ENCODE data around the gene UBE2QL1.

Gene UBE2QL1

DNA sequence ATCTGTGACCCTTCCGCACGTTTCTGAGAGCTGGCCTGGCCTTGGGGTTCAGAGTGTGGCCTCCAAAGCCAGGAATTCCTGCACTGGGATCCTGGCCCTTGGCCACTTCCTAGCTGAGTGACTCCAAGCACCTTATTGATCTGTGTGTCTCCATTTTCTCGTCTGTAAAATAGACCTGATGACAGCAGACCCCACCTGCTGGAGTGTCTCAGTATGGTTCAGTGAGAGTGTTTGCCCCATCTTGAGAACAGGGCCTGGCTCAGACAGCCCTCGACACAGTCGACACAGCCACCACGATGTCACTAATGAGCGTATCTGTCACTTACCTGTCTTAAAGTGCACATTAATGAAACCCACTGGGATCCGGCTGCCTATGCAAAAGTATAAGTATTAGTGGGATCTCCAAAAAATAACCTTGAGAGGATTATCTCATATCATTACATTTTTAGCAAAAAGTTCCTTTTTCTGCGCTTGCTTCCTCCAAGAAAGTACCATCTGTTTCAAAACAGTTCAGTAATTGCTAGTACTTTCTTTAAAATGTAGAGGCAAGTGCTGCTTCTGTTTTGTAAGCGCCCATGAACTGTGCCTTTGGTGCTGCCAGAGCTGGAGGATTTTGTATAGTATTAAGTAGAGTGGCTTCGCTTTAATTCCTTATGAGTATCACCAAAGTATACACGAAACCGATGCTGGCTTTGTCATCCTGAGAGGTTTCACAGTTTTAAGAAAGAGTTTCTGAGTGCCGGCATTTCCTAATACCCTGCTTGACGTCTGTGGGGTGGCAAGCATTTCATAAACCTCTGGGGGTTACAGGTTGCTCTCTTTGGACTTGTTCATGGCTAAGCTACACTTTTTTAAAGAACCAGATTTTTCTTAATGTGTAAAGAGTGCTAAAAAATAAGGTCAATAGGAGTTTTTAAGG, 31.7 kb downstream of the UBE2QL1 start:
- no peak for DNase-seq

GRCh38 chr5:6482735-6483134, 34.1 kb downstream of the UBE2QL1 start:
- no peak for DNase-seq

DNA sequence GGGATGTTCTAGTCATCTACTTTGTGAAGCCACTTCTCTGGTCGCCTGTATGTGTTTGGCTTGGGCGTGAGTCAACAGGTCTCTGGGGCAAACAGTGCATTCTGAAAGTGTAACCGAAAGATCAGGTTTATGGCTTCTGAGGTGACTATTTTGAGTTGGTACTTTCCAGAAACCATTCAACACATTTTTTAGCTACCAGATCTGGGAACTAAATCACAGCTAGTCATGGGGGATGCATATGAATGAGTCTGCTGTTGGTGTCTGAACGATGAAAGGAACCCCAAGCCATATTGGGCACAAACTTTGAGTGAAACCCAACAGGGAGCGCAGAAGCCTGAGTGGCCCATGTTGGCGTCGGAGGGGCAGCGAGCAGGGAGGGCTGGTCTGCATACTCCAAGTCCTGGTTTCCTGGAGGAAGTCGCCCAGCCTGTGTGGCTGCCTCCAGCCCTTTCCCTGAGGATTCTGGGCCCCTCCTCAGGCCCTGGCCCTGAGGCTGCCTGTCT, 35.3 kb downstream of the UBE2QL1 start:
- DNase-seq, result no peak

GRCh38 chr5:6484446-6484845, 35.8 kb downstream of the UBE2QL1 start:
- no peak for DNase-seq

DNA sequence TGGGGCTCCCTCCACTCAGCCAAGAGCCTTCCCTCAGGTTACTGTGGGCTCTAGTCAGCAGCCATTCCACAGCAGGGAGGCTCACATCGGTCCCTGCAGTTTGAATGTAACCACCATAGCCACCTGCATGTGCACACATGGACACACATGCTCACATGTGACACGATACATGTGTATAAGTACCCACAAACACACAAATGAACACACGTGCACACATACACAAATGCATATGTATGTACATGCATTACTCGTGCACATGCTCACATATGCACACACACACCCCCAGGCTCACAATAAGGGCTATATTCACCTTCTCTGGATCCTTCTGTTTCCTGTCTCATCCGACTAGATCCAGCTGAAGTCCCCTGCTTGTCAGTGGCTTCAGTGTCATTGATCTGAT, 36.2 kb downstream of the UBE2QL1 start:
- no peak for DNase-seq

DNA sequence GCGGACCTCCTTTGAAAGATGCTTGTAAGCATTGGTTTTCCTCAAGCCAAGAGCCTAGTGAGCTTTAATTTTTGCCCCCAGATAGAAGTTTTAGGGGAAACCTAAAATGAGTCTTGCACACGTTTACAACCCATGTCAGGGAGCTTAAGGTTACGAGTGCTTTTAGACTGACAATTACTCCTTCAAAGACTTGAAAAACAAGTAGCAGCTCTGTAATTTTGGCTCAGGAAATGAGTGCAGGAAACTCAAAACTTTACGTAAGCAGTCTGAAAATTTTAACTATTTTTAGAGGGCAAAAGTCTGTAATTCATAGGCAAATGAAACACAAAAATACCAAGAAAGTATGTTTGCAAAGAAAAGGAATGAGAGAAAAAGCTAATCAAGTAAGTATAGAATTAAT, 36.8 kb downstream of the UBE2QL1 start:
- no peak for DNase-seq

DNA sequence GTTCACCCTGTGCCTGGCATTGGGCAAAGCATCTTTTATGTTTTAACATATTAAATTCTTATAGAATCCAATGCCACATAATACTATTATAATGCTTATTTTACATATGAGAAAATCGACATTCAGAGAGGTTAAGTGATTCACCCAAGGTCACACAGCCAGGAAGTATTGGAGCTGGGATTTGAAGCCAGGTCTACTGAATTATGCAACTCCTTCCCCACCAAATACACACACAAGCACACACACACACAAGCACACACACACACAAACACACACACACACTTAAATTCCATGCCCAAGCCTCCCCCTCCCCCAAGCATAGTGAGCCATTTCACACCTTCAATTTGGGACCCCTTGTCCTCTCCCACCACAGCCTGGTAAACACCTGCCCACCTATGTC, 37.4 kb downstream of the UBE2QL1 start:
- DNase-seq, result no peak

DNA sequence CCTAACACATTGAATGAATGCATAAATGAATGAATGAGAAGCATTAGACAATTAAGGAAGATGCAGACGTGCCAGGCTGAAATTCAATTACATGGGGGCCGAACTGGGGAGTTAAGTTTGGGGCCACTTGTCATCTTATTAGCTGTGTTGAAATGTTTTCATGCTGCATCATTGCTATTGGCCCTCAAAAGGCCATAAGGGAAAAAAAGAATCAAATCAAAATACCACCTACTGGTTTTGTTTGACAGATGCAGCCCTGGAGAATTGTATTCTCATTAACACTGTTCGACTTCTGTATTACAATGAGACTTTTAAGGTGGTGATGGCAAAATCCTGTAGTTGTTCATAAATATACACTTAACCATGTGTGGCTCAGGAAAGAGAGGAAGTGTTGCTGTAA, 38.4 kb downstream of the UBE2QL1 start:
- no peak for DNase-seq

GRCh38 chr5:6488021-6488420, 39.4 kb downstream of the UBE2QL1 start:
- DNase-seq, result no peak

DNA sequence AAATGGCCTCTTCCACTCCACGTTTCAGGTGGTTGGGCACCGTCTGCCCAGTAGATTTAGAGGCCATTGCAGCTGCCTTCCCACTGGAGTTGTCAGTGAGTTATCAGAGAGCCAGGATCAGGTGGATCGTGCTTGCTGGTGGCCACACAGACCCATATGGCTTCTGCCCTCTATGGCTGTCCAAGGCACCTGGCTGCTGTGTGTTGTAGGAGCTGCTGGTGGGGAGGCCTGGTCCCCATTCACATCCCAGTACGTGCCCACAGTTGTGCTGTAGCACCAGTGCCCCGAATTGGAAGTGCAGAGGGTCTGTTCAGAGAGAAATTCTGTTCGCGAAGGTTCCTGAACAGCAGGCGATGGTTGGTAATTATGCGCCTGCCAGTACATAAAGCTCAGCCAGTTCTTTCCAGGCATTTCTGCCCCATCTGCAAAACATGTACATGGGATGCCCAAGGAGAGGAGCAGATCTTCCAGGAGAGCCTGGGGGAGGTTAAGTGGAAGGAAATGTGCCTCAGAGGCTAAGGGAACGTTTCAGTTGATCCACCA, 41.1 kb downstream of the UBE2QL1 start:
- no peak for DNase-seq

DNA sequence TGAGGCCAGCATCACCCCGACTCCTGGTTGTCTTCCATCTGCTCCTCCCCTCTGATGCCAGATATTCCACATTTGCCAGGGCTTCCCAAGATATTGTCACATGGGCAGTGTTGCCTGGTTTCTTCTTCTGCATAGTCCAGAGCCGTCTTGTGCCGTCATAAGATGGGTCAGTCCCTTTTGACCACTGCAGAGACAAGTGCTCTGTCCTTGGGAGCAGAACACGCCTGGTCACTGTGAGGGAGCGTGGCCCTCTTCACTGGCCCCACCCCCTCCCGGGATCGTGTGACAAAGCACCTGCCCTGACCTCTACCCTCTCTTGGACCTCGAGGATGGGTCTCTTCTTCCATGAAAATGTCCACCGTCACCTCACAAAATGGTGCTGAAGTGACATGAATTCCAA, 41.6 kb downstream of the UBE2QL1 start:
- DNase-seq, result no peak

DNA sequence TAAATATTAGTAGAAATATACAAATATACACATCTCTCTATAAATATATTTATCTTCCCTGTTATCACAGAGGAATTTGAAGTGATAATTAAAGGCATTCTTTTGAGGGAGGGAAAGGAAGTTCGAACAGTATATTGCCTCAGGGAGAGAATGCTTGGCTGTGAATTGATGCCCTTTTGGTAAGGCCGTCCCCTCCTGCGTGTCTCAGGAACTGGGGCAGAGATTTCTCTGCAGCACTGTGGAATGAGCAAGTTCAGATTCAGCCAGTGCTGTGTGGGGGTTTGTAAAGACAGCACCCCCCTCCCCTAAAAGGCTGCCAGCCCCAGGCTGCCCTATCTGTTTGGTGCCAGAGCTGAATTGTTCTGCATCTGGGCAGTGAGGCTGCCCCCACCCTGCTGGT, 42.0 kb downstream of the UBE2QL1 start:
- DNase-seq, result peak; percentile 18

GRCh38 chr5:6491196-6491918, 42.7 kb downstream of the UBE2QL1 start:
- DNase-seq, result no peak

DNA sequence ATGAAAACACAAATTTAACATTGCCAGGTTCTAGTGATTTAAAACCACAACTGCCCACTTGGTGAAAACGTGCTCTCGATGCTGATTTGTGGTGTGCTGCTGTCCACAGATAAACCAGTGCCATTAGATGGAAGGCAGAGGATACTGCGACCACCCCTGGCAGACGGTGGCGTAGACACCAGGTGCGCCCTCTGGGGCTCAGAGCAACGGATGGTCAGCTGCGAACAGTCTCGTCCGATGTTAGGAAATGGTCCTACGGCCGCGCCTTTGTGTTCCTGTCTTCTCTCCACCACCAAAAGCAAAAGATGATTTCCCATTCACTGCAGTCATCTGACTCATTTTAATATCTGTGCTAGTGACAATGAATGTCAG, 43.2 kb downstream of the UBE2QL1 start:
- no peak for DNase-seq

DNA sequence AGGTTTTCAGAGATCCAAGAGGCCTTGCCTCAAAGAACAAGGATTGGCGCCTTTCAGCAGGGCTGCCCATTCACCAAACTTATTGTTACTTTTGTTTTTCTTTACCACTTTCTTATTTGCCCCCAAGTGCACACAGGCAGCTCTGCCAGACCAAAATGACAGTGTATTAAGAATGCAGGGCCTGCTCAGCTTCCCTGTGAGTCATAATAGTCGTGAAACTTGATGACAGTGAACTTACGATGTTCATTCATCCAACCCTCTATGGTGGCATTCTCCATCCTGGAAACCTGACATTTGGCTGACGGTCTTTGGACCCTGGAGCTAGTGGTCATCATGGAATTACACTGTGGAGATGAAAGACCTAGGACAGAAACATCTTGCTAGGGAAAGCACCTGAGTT, 44.3 kb downstream of the UBE2QL1 start:
- DNase-seq, result peak; percentile 5

GRCh38 chr5:6493681-6494454, 45.2 kb downstream of the UBE2QL1 start:
- DNase-seq, result no peak

- no peak for DNase-seq
Observed at GRCh38 chr5:6494939-6495338, 46.3 kb downstream of the UBE2QL1 start.

DNA sequence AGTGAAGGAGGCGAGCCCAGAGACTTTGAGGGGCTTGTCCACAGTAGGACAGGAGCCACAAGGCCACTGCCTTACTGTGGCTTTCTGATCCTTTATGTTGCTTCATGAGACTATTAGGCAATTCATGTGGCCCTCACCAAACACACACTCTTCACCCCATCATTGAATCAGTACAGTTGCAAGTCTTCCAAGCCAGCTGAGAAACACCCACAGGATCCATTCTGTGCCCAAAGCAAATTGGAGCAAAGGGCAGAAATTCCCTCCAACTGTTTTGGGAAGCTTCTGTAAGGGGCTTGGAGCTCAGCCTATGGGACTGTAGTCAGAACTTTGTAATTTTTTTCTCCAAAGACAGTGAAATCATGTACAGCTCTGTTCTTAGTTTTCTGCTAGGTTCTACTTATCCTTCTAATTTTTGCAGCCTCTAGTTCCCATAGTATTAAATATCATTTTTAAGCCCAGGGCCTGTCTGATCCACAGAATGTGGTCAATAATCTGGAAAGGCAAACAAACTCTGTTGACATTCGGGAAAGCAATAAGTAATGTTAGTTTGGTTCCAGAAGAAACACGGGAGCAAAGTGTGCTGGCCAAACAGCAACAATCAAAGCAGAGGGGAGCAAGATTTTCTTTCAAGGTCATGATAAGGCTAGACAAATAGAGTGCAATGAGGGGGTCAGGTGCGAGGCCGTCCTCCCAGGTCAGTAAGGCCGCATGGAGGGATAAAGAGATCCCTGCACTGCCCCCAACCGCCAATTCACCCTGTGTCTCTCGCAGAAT, 47.0 kb downstream of the UBE2QL1 start:
- DNase-seq, result no peak

- no peak for DNase-seq
Observed at GRCh38 chr5:6496207-6496584, 47.5 kb downstream of the UBE2QL1 start.

DNA sequence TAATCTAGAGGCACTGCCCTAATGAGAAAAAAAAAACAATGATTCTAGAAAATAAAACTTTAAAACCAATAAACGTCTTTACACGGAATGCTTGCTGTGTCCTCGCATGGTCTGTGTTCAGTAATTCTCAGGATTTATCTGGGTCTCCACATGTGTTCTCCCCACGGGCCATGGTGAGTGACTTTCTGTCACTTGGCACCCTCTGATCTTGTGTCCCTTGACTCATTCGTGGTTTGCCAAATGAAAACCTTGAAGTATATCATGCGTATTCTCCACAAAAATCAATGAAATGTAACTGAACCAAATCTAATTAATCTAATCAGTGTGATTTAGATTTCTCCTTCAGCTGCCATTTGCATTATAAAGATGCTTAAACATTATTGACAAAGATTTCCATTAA, 48.0 kb downstream of the UBE2QL1 start:
- no peak for DNase-seq

DNA sequence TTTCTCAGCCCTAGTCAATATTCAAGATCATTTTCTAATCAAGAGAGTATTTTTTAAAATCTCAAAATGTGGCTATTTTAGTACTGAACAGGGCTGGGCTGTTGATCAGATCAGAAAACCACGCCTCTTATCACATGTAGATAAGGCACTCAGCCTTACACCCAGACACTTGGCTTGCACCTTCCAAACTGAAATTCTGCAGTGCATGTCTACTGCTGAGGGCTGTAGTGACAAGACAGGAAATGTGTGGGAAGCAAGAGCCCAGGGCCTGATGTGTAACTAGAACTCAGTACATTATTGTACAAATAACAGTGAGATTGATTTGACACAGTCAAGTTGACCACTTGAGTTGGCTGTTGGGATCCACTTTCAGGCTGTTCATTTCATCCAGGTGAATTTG, 48.6 kb downstream of the UBE2QL1 start:
- DNase-seq, result no peak

GRCh38 chr5:6498968-6499367, 50.3 kb downstream of the UBE2QL1 start:
- no peak for DNase-seq
